A549 (cell line): ENCODE data around the gene PTCD1. TPM values are rescaled to one million over a fixed set of nuclear protein-coding genes. Genes with fewer than 3 reads are reported as not detected.
"Not testable (repeated sequence)": the region's sequence is repeated elsewhere in the genome, so short reads cannot be mapped to it uniquely, and the experiment has no call there.

Experiments used
- ATAC-seq, 2 experiments: fragments of 200-7000 bp in 1 of 2; fragments of >200 bp in 1 of 2; cut with Nextera tagmentation in 1 of 2; cut with Tn5 transposase in 1 of 2; 3 replicates each; pipeline versions ENCODE4 v1.8.0 to v1.9.1; 2018 to 2020; ENCODE audit warnings: mild to moderate bottlenecking in 1 of 2, moderate library complexity in 1 of 2
- CTCF ChIA-PET: fragments of 300-600 bp; sonication (Branson Sonifier 250); formaldehyde crosslinking; extraction: SDS; loops from one replicate; lab custom pipeline; 2021; ENCODE audit warnings: antibody characterized with exemption, inconsistent platforms; lab: Yijun Ruan, JAX
- POLR2A ChIA-PET: fragments of 350-600 bp; formaldehyde crosslinking; extraction: SDS; loops from one replicate; lab custom pipeline; 2021; ENCODE audit warnings: antibody characterized with exemption, inconsistent platforms; lab: Yijun Ruan, JAX
- DNase-seq, 2 experiments: peaks; one replicate each; pipeline versions ENCODE4 v3.0.0 to v3.0.0-alpha.2; 2011 to 2016; ENCODE audit warnings: low read depth in 1 of 2, low spot score in 1 of 2
- FAIRE-seq: peaks from 2 replicates; lab custom pipeline; 2011; peaks lifted over from hg19 to GRCh38; lab: Jason Lieb, UNC
- H3K27ac ChIP-seq, 2 experiments: fragments of >200 bp; sonication (Bioruptor Twin); formaldehyde crosslinking; 3 replicates each; pipeline ENCODE4 v1.5.1; 2016 to 2017
- H3K4me1 ChIP-seq: fragments of >200 bp; sonication (Bioruptor Twin); formaldehyde crosslinking; 3 replicates; pipeline ENCODE4 v1.6.1; 2016
- H3K4me2 ChIP-seq: fragments of >200 bp; sonication (Bioruptor Twin); formaldehyde crosslinking; 3 replicates; pipeline ENCODE4 v1.6.1; 2016
- H3K4me3 ChIP-seq: fragments of >200 bp; sonication (Bioruptor Twin); formaldehyde crosslinking; 3 replicates; pipeline ENCODE4 v1.5.1; 2016
- H3K9me3 ChIP-seq: fragments of >200 bp; sonication (Bioruptor Twin); formaldehyde crosslinking; 3 replicates; pipeline ENCODE4 v1.6.1; 2016
- CBX8 ChIP-seq: fragments of 200-600 bp; sonication (generic); IDR thresholded peaks from 2 replicates; pipeline ENCODE4 v1.6.1; 2016
- ESRRA ChIP-seq: fragments of 150-350 bp; IDR thresholded peaks from 2 replicates; pipeline ENCODE4 v1.6.1; 2014; ENCODE audit warnings: mild to moderate bottlenecking, low read length, borderline replicate concordance
- MAFK ChIP-seq: fragments of 450-650 bp; IDR thresholded peaks from 2 replicates; pipeline ENCODE4 v1.6.1; 2014; ENCODE audit not compliant: partially characterized antibody
- MYC ChIP-seq: IDR thresholded peaks from 2 replicates; pipeline ENCODE4 v1.6.1; 2012; ENCODE audit warnings: mild to moderate bottlenecking, inconsistent platforms, low read length, improper control_type of control experiment, borderline replicate concordance
- NR3C1 ChIP-seq: fragments of >200 bp; sonication (Bioruptor Twin); formaldehyde crosslinking; IDR thresholded peaks from 3 replicates; pipeline ENCODE4 v1.6.1; 2017
- RAD21 ChIP-seq, 2 experiments: fragments of >200 bp in 1 of 2; sonication (Bioruptor Twin) in 1 of 2; formaldehyde crosslinking in 1 of 2; IDR thresholded peaks in 1 of 2; conservative IDR thresholded peaks in 1 of 2; 2 replicates in 1 of 2; 3 replicates in 1 of 2; pipeline ENCODE4 v1.6.1; 2012 to 2018; ENCODE audit warnings: inconsistent platforms in 1 of 2
- SMC3 ChIP-seq: fragments of >200 bp; sonication (Bioruptor Twin); formaldehyde crosslinking; IDR thresholded peaks from 3 replicates; pipeline ENCODE4 v1.6.1; 2018; ENCODE audit warnings: inconsistent platforms
- WGBS: methylation state at CpG from one replicate; pipeline ENCODE4 v1.1.6; 2017; ENCODE audit errors: missing lambda C conversion rate; 5-methylcytosine and 5-hydroxymethylcytosine counted together
- polyA plus RNA-seq, 4 experiments: library from polyadenylated mRNA; depleted of rRNA in 3 of 4; stranded (reverse); fragments of >200 nt; fragmentation: RNase III in 1 of 4; extraction: RNeasy Plus Mini Kit Qiagen cat#74134 plus additional on column Dnase treatment in 1 of 4; gene quantifications; 2 replicates in 3 of 4; 3 replicates in 1 of 4; pipeline ENCODE4 v1.2.3, GENCODE V29; 2011 to 2017
- TF ChIP-seq, protein P1 (sequence below): fragments of >200 bp; sonication (Bioruptor Twin); formaldehyde crosslinking; IDR thresholded peaks from 3 replicates; pipeline ENCODE4 v1.5.1; 2016
- TF ChIP-seq, protein P2 (sequence below): fragments of 200-600 bp; sonication (generic); IDR thresholded peaks from 2 replicates; pipeline ENCODE4 v1.6.1; 2016; ENCODE audit warnings: antibody characterized with exemption, mild to moderate bottlenecking, moderate library complexity
- TF ChIP-seq, protein P3 (sequence below): IDR thresholded peaks from 2 replicates; pipeline ENCODE4 v1.6.1; 2012; ENCODE audit warnings: low read depth, borderline replicate concordance

PTCD1 gene
- polyA plus RNA-seq, 2 of the 4 experiments (the other 2 are of a cell fraction): 3.9 to 5.4 TPM

GRCh38 chr7:99415513-99416127, 23.0 kb downstream of the PTCD1 start:
- DNase-seq (peak in 1 of 2 experiments; percentile 72), ATAC-seq (peak in 1 of 2 experiments; percentile 16; a peak in 1 of 6 replicates)
- CTCF ChIA-PET: interaction anchor here (0.6 to 4.1 kb wide), 13 partner anchors 9 to 206 kb away, joined by 3 to 29 read pairs (median 3); no protein-coding TSS in a partner anchor
- POLR2A ChIA-PET: interaction anchor here (1.1 kb wide), 1 partner anchor 8 kb away, joined by 3 read pairs; no protein-coding TSS in a partner anchor
- H3K9me3 ChIP-seq, H3K4me2 ChIP-seq, H3K4me3 ChIP-seq, H3K27ac ChIP-seq, FAIRE-seq: not testable (repeated sequence)
- TF ChIP-seq, protein P1, sequence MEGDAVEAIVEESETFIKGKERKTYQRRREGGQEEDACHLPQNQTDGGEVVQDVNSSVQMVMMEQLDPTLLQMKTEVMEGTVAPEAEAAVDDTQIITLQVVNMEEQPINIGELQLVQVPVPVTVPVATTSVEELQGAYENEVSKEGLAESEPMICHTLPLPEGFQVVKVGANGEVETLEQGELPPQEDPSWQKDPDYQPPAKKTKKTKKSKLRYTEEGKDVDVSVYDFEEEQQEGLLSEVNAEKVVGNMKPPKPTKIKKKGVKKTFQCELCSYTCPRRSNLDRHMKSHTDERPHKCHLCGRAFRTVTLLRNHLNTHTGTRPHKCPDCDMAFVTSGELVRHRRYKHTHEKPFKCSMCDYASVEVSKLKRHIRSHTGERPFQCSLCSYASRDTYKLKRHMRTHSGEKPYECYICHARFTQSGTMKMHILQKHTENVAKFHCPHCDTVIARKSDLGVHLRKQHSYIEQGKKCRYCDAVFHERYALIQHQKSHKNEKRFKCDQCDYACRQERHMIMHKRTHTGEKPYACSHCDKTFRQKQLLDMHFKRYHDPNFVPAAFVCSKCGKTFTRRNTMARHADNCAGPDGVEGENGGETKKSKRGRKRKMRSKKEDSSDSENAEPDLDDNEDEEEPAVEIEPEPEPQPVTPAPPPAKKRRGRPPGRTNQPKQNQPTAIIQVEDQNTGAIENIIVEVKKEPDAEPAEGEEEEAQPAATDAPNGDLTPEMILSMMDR: peak; percentile 56
- peak; percentile 42; the same call in 2 of the 3 replicates for TF ChIP-seq SMC3
- peak; percentile 53 to 68; a peak in 4 of 5 replicates for TF ChIP-seq RAD21 (conservative IDR thresholded peaks at IDR 0.05 in 1 of 2, IDR thresholded peaks at IDR 0.05 in 1 of 2)
- H3K4me1 ChIP-seq: peaks cover 13% of the 10 kb centered on the region; the same call in 1 of the 3 replicates
- WGBS: 37% methylated on average over 17 of the region's 17 CpGs

DNA sequence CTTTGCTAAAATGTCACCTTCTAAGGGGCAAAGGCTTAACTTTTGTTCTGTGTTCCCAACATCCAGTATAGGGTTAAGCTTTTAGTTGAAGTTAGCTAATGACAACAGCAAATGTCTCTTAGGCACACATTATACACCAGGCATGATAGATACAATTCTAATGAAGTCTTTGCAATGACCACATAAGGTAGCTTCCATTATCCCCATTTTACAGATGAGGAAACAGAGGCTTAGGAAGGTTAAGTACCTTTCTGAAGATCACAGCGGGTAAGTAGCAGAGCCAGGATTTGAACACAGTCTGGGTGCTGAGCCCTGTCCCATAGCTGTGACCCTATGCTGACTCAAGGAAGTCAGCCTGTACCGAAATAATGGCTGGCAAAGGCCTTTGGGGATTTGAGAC, 28.0 kb downstream of the PTCD1 start:
- DNase-seq: no peak
- no peak for FAIRE-seq
- TF ChIP-seq MYC: no peak
- TF ChIP-seq ESRRA: no peak
- no peak for TF ChIP-seq NR3C1
- no peak for TF ChIP-seq CBX8
- TF ChIP-seq, protein P2, sequence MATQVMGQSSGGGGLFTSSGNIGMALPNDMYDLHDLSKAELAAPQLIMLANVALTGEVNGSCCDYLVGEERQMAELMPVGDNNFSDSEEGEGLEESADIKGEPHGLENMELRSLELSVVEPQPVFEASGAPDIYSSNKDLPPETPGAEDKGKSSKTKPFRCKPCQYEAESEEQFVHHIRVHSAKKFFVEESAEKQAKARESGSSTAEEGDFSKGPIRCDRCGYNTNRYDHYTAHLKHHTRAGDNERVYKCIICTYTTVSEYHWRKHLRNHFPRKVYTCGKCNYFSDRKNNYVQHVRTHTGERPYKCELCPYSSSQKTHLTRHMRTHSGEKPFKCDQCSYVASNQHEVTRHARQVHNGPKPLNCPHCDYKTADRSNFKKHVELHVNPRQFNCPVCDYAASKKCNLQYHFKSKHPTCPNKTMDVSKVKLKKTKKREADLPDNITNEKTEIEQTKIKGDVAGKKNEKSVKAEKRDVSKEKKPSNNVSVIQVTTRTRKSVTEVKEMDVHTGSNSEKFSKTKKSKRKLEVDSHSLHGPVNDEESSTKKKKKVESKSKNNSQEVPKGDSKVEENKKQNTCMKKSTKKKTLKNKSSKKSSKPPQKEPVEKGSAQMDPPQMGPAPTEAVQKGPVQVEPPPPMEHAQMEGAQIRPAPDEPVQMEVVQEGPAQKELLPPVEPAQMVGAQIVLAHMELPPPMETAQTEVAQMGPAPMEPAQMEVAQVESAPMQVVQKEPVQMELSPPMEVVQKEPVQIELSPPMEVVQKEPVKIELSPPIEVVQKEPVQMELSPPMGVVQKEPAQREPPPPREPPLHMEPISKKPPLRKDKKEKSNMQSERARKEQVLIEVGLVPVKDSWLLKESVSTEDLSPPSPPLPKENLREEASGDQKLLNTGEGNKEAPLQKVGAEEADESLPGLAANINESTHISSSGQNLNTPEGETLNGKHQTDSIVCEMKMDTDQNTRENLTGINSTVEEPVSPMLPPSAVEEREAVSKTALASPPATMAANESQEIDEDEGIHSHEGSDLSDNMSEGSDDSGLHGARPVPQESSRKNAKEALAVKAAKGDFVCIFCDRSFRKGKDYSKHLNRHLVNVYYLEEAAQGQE: no peak
- no peak for ATAC-seq
- H3K4me2 ChIP-seq: peak overlapping the region; percentile 95
- ChIA-PET CTCF (no interaction called here), POLR2A (no interaction called here)
- no peak overlapping the region for H3K27ac ChIP-seq
- 96% methylated on average over 2 of the region's 2 CpGs for WGBS
- no peaks in the 10 kb centered on the region for H3K9me3 ChIP-seq
- H3K4me3 ChIP-seq: no peak overlapping the region
- peaks cover 31% of the 10 kb centered on the region for H3K4me1 ChIP-seq

DNA sequence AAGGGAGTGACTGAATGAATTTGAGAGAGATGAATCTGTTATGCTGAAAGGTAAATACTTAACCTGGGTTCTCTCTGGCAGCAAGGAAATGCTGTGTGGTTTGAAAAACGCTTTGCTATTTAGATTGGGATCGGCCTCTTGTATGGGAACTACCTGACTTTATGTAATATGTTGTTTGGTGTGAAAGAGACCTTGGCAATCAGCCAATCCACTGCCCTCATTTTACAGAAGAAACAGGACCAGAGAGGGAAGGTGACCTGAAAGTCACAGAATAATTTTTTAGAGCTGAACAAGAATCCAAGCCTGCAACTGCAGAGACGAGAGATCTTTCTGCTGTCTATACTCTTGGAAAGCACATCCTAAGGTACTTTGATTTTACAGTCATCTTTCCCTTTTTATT, 28.8 kb downstream of the PTCD1 start:
- Histone ChIP-seq H3K4me2 (peak overlapping the region; percentile 95), H3K9me3 (no peaks in the 10 kb centered on the region), H3K27ac (peak overlapping the region; percentile 97 to 98), H3K4me1 (peaks cover 28% of the 10 kb centered on the region), H3K4me3 (peak overlapping the region; percentile 99)
- ChIA-PET CTCF (interaction anchor here (0.6 to 1.7 kb wide), 4 partner anchors 10 to 654 kb away, joined by 3 to 7 read pairs (median 5); no protein-coding TSS in a partner anchor), POLR2A (interaction anchor here (2.5 kb wide), 1 partner anchor 29 kb away, joined by 16 read pairs; the partner anchor contains the start of genes CPSF4 and PTCD1)
- no peak for DNase-seq
- no peak for TF ChIP-seq MAFK
- TF ChIP-seq, protein P3, sequence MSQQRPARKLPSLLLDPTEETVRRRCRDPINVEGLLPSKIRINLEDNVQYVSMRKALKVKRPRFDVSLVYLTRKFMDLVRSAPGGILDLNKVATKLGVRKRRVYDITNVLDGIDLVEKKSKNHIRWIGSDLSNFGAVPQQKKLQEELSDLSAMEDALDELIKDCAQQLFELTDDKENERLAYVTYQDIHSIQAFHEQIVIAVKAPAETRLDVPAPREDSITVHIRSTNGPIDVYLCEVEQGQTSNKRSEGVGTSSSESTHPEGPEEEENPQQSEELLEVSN: no peak
- ATAC-seq: no peak
- FAIRE-seq: no peak
- WGBS: 21% methylated on average over 3 of the region's 3 CpGs
